Activated CD8-positive, alpha-beta memory T cell treated with anti-CD3 and anti-CD28 coated beads for 36 hours (primary cell): Measurements from ENCODE around the gene MYCBP2. TPM values are rescaled to one million over a fixed set of nuclear protein-coding genes. Genes with fewer than 3 reads are reported as not detected.

Experiments
- CTCF ChIA-PET: fragments of 350-600 bp; sonication (Branson Sonifier 250); formaldehyde crosslinking; loops from one replicate; lab custom pipeline; 2021; ENCODE audit warnings: antibody characterized with exemption; lab: Charles Lee
- POLR2A ChIA-PET: fragments of 350-600 bp; sonication (Branson Sonifier 250); formaldehyde crosslinking; loops from one replicate; lab custom pipeline; 2021; ENCODE audit warnings: antibody characterized with exemption; lab: Charles Lee
- total RNA-seq, 2 experiments: library from RNA; stranded (reverse); gene quantifications; one replicate each; pipeline ENCODE4 v1.2.3, GENCODE V29; 2021

MYCBP2 gene
- total RNA-seq, 2 experiments from 2014 or later = 100 to 102 TPM

DNA sequence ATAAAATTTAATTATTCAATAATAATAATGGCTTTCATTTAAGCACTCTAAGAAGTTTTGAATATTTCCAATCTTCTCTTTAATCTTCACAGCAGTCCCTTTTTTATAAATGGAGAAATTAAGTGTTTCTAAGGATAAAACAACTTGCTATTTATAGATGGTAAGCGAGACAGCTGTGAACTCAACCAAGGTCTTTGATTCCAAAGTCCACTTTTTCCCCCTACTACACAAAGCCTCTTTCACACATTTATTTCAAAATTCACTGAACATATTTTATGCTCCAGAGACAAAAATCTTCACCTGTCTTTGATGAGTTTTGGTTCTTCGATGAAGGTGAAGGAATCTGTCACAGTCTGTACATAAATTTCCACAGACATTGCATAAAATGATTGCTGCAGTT lies 265.5 kb downstream of the MYCBP2 start:
- ChIA-PET POLR2A (no interaction called here), CTCF (no interaction called here)

DNA sequence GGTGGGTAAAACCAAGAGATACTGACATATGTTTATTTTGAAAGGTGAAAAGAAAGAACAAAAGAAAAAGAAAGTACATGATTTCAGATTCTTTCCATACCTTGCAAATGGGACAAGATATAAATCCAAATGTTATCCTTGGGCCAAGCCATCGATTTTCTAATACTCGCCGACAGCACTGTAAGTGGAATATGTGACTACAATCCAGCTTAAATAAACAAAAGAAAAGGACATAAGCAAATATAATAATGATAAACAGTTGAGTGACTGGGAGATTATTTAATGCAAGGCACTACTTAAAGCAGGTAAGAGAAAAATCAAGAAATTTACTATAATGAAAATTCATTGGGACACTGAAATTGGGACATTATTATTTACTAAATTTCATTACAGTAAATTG lies 270.0 kb downstream of the MYCBP2 start:
- ChIA-PET CTCF (interaction anchor here (0.6 to 0.8 kb wide), 2 partner anchors 227 to 424 kb away, joined by 3 to 6 read pairs; no protein-coding TSS in a partner anchor), POLR2A (no interaction called here)

- CTCF ChIA-PET = interaction anchor here (0.6 kb wide), 1 partner anchor 227 kb away, joined by 3 read pairs; no protein-coding TSS in a partner anchor
Observed at GRCh38 chr13:77056382-77056781, 270.5 kb downstream of the MYCBP2 start.

GRCh38 chr13:77055158-77055557 lies 271.7 kb downstream of the MYCBP2 start:
- CTCF ChIA-PET = interaction anchor here (0.6 kb wide), 1 partner anchor 13 kb away, joined by 3 read pairs; no protein-coding TSS in a partner anchor
- POLR2A ChIA-PET = interaction anchor here (0.8 kb wide), 1 partner anchor 10 kb away, joined by 3 read pairs; no protein-coding TSS in a partner anchor

More at GRCh38 chr13:77056382-77056781, 270.5 kb downstream of the MYCBP2 start:
- POLR2A ChIA-PET = interaction anchor here (0.6 kb wide), 1 partner anchor 55 kb away, joined by 3 read pairs; no protein-coding TSS in a partner anchor

DNA sequence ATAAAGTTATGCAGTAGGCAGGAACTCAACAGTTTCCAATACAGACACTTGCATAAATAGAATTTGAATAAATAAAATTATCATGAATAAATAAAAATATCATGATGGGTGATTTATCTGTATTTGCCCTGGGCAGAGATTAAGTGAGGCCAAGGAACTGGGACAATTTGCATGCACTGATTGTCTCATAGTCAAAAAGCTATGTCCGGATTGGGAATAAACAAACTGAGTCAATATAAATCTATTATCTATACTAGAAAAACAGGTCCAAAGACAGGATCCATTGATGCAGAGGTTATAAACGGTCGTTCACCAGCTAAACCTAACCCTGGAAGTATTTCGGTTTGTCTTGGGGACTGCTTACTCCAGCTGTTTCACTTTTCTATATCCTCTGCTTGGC lies 273.7 kb downstream of the MYCBP2 start:
- POLR2A ChIA-PET = no interaction called here
- CTCF ChIA-PET = no interaction called here

- CTCF ChIA-PET = no interaction called here
- POLR2A ChIA-PET = no interaction called here
Observed at GRCh38 chr13:77048681-77049080, 278.2 kb downstream of the MYCBP2 start.

DNA sequence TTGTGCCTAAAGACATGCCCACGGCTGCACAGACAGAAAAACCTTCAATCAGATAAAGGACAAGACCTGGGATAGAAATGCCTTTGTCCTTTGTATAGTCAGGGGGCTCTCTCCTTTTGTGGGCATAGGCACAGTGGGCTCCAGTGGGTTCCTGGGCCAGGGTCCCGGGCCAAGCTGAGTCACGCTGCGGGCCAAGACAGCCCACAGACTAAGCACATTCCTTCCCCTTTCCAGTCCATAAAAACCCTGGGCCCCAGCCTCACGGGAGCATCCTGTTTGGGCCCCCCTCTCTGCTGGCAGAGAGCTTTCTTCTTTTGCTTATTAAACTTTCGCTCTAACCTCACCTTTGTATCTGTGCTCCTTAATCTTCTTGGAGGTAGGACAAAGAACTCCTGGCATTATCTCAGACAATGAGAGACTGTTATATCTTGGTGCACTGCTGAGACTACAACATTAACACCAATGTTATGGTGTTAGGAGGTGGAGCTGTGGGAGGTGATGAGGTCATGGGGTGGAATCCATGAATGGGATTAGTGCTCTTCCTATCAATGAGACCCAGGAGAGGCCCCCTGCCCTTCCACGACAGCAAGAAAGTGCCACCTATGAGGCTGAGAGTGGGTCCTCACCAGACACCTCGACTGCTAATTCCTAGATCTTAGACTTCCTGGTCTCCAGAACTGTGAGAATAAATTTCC lies 279.1 kb downstream of the MYCBP2 start:
- ChIA-PET POLR2A (interaction anchor here (1.1 kb wide), 1 partner anchor 16 kb away, joined by 3 read pairs; no protein-coding TSS in a partner anchor), CTCF (no interaction called here)

- ChIA-PET CTCF (interaction anchor here (0.6 kb wide), 1 partner anchor 17 kb away, joined by 3 read pairs; no protein-coding TSS in a partner anchor), POLR2A (interaction anchor here (0.9 kb wide), 1 partner anchor 16 kb away, joined by 3 read pairs; the partner anchor contains the start of gene FBXL3)
Observed at GRCh38 chr13:77042566-77043177, 284.2 kb downstream of the MYCBP2 start.

DNA sequence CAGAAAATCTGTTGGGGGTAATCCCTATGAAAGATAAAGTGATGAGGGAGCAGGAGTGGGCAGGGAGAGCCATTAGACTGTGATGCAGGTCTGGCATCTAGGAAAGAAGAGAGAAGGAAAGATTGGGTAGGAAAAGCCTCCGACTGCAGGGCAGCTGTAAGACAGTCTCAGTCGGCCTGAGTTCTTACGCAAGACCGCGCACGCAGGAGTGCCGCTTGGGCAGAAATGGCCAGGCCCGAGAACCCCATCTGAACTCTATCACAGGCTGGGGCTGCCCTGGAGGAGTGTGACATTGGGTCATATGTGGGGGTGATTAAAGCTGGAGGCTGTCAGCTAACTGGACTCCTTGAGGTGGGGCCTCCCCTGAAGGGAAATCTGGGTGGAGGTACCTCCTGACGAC lies 286.1 kb downstream of the MYCBP2 start:
- CTCF ChIA-PET = interaction anchor here (0.6 kb wide), 1 partner anchor 32 kb away, joined by 4 read pairs; no protein-coding TSS in a partner anchor
- POLR2A ChIA-PET = no interaction called here

- POLR2A ChIA-PET = no interaction called here
Observed at GRCh38 chr13:77040076-77040475, 286.8 kb downstream of the MYCBP2 start.

DNA sequence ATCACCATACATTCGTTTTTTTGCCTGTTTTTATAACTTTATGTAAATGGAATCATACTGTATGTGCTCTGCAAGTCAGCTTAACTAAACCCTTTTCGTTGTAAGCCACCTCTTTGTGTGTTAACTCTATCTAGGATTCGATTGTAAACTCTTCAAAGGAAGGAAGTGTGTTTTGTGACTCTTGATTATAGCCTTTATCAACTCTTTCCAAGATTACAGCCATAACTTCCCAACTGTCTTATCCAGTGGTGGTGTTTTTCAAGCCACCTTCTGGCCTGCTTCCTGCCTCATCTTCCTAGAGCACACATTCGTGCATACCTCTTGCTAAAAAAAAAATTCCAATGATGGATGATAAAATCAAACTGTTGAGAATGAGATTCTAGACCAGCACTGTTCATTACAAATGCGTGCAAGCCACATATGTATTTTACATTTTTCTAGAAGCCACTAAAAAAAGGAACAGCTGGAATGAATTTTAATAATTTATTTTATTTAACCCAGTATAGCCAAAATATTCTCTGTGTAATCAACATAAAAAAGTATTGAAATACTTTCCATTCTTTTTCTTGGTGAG lies 287.9 kb downstream of the MYCBP2 start:
- ChIA-PET POLR2A (no interaction called here), CTCF (no interaction called here)

More at GRCh38 chr13:77040076-77040475, 286.8 kb downstream of the MYCBP2 start:
- CTCF ChIA-PET = no interaction called here

DNA sequence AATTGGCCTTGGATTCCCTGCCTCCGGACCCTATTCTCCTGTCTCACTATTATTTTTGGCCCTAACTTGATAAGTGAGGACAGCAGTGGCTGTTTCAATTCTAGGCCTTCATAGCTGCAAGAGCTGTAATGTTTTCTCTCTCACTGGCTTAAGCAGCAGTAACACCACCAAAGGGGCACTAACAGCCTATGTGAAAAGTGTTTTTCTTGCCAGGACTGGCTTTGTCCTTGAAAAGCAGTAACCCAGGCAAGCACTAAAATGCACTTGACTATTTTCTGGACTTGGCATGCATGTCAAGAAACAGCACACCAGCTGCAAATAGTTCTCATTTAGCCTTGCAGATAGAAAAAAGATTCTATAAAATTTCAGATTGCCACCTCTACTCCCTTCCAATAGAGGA lies 290.6 kb downstream of the MYCBP2 start:
- CTCF ChIA-PET = no interaction called here
- POLR2A ChIA-PET = no interaction called here

- ChIA-PET CTCF (no interaction called here), POLR2A (no interaction called here)
Observed at GRCh38 chr13:77034881-77035280, 292.0 kb downstream of the MYCBP2 start.

- ChIA-PET POLR2A (no interaction called here), CTCF (no interaction called here)
Observed at GRCh38 chr13:77033717-77034302, 293.1 kb downstream of the MYCBP2 start.

- ChIA-PET POLR2A (interaction anchor here (1.0 kb wide), 1 partner anchor 16 kb away, joined by 3 read pairs; no protein-coding TSS in a partner anchor), CTCF (no interaction called here)
Observed at GRCh38 chr13:77031656-77032243, 295.1 kb downstream of the MYCBP2 start.

- CTCF ChIA-PET = no interaction called here
- POLR2A ChIA-PET = no interaction called here
Observed at GRCh38 chr13:77029436-77029835, 297.5 kb downstream of the MYCBP2 start.

DNA sequence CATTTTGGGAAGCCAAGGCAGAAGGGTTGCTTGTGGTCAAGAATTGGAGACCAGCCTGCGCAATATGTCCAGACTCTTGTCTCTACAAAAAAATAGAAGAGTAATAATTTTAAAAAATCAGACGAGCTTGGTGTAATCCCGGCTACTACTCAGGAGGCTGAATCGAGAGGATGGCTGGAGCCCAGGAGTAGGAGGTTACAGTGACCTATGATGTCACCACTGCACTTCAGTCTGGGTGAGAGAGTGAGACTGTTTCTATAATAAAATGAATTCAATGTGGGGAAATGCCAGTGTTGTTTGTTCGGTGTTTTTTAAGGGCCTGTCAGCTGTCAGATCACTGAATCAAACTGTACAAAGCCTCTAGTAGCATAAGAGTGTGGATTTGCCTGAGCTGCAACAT lies 298.7 kb downstream of the MYCBP2 start:
- ChIA-PET CTCF (interaction anchor here (0.9 kb wide), 1 partner anchor 35 kb away, joined by 3 read pairs; no protein-coding TSS in a partner anchor), POLR2A (no interaction called here)

- POLR2A ChIA-PET = interaction anchor here (0.5 to 3.2 kb wide), 8 partner anchors 11 to 433 kb away, joined by 3 to 31 read pairs (median 6); partner anchors contain the start of gene CLN5
- CTCF ChIA-PET = interaction anchor here (1.0 kb wide), 1 partner anchor 10 kb away, joined by 3 read pairs; no protein-coding TSS in a partner anchor
Observed at GRCh38 chr13:77026861-77027621, 299.9 kb downstream of the MYCBP2 start, which contains the start of gene FBXL3. TSS of gene FBXL3 (minus strand) at chr13:77027159. CDS start at chr13:77021860, 5,299 bp downstream.
